GM19193 (cell line): ENCODE results near the gene DAGLB.

Experiments used
- POLR2A ChIP-seq: IDR thresholded peaks from 4 replicates; pipeline ENCODE4 v1.6.1; 2011; ENCODE audit not compliant: insufficient read depth, insufficient read length; ENCODE audit errors: extremely low read depth

The DAGLB gene

GRCh38 chr7:6478186-6478585, 30.4 kb upstream of the DAGLB start:
- TF ChIP-seq POLR2A: no peak

DNA sequence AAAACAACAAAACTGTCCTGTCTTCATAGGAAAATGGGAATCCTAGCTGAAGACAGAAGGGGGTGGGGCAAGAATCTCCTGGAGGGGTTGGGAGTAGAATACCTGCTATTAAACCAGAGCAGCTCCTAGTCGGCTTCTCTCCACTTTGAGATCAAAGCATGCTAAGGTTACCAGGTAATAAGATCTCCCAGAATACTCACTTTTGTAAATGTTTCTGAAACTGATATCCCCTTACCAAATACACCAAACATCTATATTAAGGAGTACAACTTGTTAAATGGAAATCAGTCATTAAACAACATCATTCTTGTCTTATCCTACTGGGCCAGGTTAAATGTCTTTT, 29.5 kb upstream of the DAGLB start:
- TF ChIP-seq POLR2A: no peak

DNA sequence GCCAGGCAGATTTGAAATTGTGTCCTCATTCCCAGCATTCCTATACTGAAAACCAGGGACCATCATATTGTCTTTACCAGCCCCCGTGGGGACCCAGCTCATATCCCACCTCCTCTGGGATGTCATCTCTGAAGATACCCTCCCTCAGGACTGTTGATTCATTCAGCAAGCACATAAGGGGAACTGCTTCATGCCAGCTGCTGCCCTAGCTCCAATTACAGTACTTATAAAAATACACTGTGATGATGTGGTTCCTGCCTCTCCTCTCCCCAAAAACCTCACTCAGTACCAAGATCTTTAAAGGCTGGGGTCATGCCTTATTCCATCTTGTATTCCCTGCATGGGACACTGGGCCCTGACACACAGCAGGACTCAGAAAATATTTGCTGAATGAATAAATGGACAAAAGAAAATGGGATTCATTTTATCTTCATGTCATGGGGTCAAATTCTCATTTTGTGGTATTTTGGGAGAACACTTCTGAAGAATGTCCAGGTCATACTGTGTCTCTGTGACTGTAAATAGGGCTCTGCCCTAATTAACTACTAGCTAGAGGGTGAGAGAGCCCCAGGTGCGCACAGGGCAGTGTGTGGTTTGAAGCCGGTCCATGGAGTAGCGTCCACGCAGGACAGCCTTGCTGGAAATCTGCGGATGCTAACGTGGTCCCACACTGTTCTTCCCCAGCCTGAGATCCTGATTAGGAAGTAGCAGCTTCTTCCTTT, 29.0 kb upstream of the DAGLB start:
- no peak for TF ChIP-seq POLR2A

DNA sequence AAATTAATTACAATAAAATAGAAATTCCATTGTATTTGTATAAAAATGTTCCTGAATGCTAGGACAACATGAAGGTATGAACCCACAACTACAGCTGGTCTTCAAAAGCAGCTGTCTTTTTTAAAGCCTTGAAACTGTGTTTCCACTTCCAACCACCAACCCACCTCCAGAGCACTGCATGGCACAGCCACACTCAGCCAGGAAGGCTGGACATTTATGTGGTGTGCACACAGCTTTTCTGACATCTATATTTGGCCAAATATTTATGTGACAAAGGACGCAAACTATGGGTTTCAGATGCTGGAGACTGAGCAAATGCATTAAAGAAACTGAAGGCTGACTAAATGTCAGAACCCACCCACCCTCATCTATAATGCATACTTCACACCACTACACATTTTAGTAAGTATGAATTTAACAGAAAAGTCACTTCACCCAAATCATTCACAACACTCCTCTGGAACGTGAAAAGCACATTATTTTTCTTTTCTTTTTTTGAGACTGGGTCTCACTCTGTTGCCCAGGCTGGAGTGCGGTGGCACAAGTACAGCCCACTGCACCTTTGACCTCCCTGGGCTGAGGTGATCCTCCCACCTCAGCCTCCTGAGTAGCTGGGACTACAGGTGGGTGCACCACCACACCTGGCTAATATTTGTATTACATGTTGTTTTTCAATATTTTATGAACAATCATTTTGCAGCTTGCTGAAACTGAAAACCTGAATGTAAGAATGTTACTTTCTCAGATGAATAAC, 27.9 kb upstream of the DAGLB start:
- no peak for TF ChIP-seq POLR2A

- TF ChIP-seq POLR2A: no peak
Observed at GRCh38 chr7:6465862-6466261, 18.1 kb upstream of the DAGLB start.

- TF ChIP-seq POLR2A: no peak
Observed at GRCh38 chr7:6461946-6462550, 14.3 kb upstream of the DAGLB start.

GRCh38 chr7:6460990-6461584, 13.3 kb upstream of the DAGLB start:
- no peak for TF ChIP-seq POLR2A

DNA sequence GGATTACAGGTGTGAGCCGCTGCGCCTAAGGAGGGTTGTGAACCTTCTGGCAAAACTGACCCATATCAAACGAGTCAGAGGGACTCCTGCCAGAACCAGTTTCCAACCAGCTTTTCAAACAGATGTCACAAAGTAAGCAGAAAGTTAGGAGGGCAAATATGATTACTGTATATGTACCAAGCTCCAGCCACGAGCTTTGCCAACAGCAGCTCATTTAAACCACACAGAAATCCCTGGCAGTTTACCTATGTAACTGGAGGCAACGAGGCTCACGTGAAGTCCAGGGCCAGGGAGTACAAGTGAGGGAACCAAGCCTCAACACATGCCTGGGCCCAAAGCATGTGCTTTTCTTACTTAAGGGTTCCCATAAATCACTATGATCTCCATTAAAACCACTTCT, 12.5 kb upstream of the DAGLB start:
- TF ChIP-seq POLR2A: no peak

DNA sequence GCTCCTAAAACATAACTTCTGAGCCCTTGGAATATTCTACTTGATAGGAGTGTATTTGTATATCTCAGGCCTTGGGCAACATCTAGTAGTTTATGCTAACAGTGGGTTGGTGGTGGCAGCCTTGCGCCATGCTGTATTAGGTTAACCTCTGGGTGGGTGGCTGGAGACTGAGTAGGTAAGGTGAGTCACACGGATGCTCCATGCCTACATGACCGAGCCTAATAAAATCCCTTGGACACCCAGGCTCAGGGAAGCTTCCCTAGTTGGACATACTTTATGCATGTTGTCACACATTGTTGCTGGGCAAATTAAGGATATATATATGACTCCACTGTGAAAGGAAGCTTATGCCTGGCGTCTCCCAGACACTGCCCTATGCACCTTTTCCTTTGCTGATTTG, 6.0 kb upstream of the DAGLB start:
- TF ChIP-seq POLR2A: no peak

- TF ChIP-seq POLR2A: no peak
Observed at GRCh38 chr7:6451224-6451705, 3.5 kb upstream of the DAGLB start.

DNA sequence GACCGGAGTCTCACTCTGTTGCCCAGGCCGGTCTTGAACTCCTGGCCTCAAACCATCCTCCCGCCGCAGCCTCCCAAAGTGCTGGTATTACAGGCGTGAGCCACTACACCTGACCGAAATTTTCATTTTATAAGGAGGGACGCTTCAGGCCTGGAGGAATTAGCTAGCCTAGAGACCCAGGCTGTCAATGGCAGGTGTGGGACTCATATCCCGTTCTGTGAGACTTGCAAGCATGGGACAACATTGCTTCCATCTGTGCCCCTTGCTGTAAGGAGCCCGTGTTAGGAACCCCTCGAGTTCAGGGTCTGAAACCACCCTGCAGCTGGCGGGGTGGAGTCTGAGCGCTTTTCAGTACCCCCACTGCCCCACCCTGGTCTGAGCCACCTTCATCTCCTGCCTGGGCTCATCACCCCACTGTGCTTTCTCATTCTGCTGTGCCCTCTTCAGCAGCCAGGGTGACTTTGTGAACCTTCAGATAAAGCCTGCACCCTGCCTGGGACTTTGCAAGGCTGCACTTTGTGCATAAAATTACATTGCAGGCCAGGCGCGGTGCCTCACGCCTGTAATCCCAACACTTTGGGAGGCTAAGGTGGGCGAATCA, 1.3 kb upstream of the DAGLB start:
- no peak for TF ChIP-seq POLR2A

GRCh38 chr7:6446838-6447580, 745 bp downstream of the DAGLB start:
- TF ChIP-seq POLR2A: no peak

GRCh38 chr7:6444516-6445269, 3.1 kb downstream of the DAGLB start:
- TF ChIP-seq POLR2A: no peak
